ENCODE measurements around the gene DTNA.

DNA sequence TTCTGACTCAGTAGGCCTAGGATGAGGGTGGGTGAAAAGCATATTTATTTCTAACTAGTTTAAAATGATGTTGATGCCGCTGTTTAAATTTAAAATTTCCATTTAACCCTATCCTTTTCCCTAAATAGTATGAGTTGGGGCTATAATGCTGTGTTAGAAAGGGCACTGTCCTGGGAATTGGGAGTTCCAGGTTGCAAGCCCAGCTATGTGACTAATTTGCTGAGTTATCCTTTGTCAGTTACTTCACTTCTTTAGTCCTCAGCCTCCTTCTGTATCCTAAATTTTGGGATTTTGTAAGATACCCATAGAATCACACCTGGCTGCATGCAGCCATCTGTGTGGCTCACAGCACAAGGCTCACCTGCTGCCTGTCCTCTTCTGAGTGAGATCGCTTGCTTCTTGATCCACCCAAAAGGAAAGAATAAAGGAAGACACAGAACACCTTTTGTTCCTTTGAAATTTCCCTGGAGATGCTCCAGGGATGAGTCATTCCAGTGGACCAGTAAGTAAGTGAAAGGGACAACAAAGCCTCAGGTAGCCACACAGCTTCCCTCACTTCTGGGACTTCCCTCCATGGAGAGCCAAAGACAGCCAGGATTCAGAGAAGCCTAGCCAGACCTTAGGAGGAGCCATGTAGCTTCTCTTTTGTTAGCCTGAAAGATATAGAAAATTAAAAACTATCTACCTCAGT lies 97.2 kb downstream of the DTNA start:
- TF ChIP-seq EP300 (conservative IDR thresholded peaks at IDR 0.05; ENCODE audit: poor library complexity, severe bottlenecking) = no peak
- TF ChIP-seq, protein P1, sequence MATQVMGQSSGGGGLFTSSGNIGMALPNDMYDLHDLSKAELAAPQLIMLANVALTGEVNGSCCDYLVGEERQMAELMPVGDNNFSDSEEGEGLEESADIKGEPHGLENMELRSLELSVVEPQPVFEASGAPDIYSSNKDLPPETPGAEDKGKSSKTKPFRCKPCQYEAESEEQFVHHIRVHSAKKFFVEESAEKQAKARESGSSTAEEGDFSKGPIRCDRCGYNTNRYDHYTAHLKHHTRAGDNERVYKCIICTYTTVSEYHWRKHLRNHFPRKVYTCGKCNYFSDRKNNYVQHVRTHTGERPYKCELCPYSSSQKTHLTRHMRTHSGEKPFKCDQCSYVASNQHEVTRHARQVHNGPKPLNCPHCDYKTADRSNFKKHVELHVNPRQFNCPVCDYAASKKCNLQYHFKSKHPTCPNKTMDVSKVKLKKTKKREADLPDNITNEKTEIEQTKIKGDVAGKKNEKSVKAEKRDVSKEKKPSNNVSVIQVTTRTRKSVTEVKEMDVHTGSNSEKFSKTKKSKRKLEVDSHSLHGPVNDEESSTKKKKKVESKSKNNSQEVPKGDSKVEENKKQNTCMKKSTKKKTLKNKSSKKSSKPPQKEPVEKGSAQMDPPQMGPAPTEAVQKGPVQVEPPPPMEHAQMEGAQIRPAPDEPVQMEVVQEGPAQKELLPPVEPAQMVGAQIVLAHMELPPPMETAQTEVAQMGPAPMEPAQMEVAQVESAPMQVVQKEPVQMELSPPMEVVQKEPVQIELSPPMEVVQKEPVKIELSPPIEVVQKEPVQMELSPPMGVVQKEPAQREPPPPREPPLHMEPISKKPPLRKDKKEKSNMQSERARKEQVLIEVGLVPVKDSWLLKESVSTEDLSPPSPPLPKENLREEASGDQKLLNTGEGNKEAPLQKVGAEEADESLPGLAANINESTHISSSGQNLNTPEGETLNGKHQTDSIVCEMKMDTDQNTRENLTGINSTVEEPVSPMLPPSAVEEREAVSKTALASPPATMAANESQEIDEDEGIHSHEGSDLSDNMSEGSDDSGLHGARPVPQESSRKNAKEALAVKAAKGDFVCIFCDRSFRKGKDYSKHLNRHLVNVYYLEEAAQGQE (IDR thresholded peaks at IDR 0.05; ENCODE audit: borderline replicate concordance) = no peak
